Measurements from ENCODE around the gene GADD45G.

GRCh38 chr9:89632736-89633135 is 27.9 kb downstream of the GADD45G start:
- TF ChIP-seq CTCF (conservative IDR thresholded peaks at IDR 0.05; ENCODE audit: low read depth in 2 of 2) = no peak
- no peak for TF ChIP-seq EZH2 (IDR thresholded peaks at IDR 0.05; ENCODE audit: low read depth, unreplicated experiment)
- no peak for TF ChIP-seq POLR2AphosphoS5 (IDR thresholded peaks at IDR 0.05; ENCODE audit: low read depth)
- TF ChIP-seq REST (IDR thresholded peaks at IDR 0.05; ENCODE audit: unreplicated experiment) = no peak
- TF ChIP-seq JUNB (IDR thresholded peaks at IDR 0.05; ENCODE audit: unreplicated experiment) = no peak
- no peak for TF ChIP-seq EZH2phosphoT487 (IDR thresholded peaks at IDR 0.05; ENCODE audit: unreplicated experiment)
- no peak for TF ChIP-seq ZNF114 (CRISPR knock-in tag; IDR thresholded peaks at IDR 0.05)
- no peak for TF ChIP-seq CREB1 (CRISPR knock-in tag; IDR thresholded peaks at IDR 0.05; ENCODE audit: low read depth)
- TF ChIP-seq ETS1 (IDR thresholded peaks at IDR 0.05) = no peak
- TF ChIP-seq ZNF331 (CRISPR knock-in tag; IDR thresholded peaks at IDR 0.05; ENCODE audit: low read depth) = no peak
- no peak for TF ChIP-seq NANOG (IDR thresholded peaks at IDR 0.05; ENCODE audit: borderline replicate concordance)
- no peak for TF ChIP-seq STAT1 (IDR thresholded peaks at IDR 0.05; ENCODE audit: unreplicated experiment)
- no peak for TF ChIP-seq ZNF462 (CRISPR knock-in tag; IDR thresholded peaks at IDR 0.05)
